ENCODE results near the gene ERGIC1. TPM values are rescaled to one million over a fixed set of nuclear protein-coding genes. Genes with fewer than 3 reads are reported as not detected.

Gene ERGIC1
- total and polyA plus RNA-seq, 2 of the 13 experiments (the other 11 are each of a cell fraction or from before 2014, with no cell fraction given): 78.5 to 184 TPM

- TF ChIP-seq ZSCAN22 (CRISPR knock-in tag; IDR thresholded peaks at IDR 0.05) (no peak), POLR2G (IDR thresholded peaks at IDR 0.05; ENCODE audit: low read depth, low read length) (peak; percentile 74), WIZ (CRISPR knock-in tag; IDR thresholded peaks at IDR 0.05) (peak; percentile 54; the same call in 1 of the 2 replicates), FLYWCH1 (CRISPR knock-in tag; IDR thresholded peaks at IDR 0.05) (no peak), KIAA2018 (CRISPR knock-in tag; IDR thresholded peaks at IDR 0.05; ENCODE audit: borderline replicate concordance) (no peak), ZNF800 (CRISPR knock-in tag; IDR thresholded peaks at IDR 0.05) (no peak), RXRA (CRISPR knock-in tag; IDR thresholded peaks at IDR 0.05) (peak; percentile 62), YEATS2 (CRISPR knock-in tag; IDR thresholded peaks at IDR 0.05; ENCODE audit: borderline replicate concordance) (peak; percentile 69; the same call in 1 of the 2 replicates), STAT6 (CRISPR knock-in tag; IDR thresholded peaks at IDR 0.05; ENCODE audit: borderline replicate concordance) (peak; percentile 58; the same call in 1 of the 2 replicates), MZF1 (CRISPR knock-in tag; IDR thresholded peaks at IDR 0.05; ENCODE audit: borderline replicate concordance) (no peak), ZNF580 (CRISPR knock-in tag; IDR thresholded peaks at IDR 0.05; ENCODE audit: borderline replicate concordance, low read depth) (peak; percentile 67; the same call in 1 of the 2 replicates), ZNF430 (CRISPR knock-in tag; IDR thresholded peaks at IDR 0.05) (0 out of 2 replicates have a peak, but pooled peaks have one; percentile 18)
Measured at GRCh38 chr5:172983542-172984243, 149.6 kb downstream of the ERGIC1 start, which contains the start of gene ATP6V0E1 (continued).
